Sigmoid colon (tissue), 7 donors: Measurements from ENCODE around the gene PPIP5K2. TPM values are rescaled to one million over a fixed set of nuclear protein-coding genes. Genes with fewer than 3 reads are reported as not detected.

Experiments
- DNase-seq: peaks from one replicate; pipeline ENCODE4 v3.0.0-alpha.2; 2019
- H3K27ac ChIP-seq, 4 donors: fragments of 200-600 bp; sonication (generic); one replicate each; pipeline ENCODE4 v1.5.1; 2016 to 2019; ENCODE audit warnings: mild to moderate bottlenecking in 1 of 4
- H3K27me3 ChIP-seq, 3 donors: fragments of 200-600 bp; sonication (generic); one replicate each; pipeline ENCODE4 v1.5.1; 2019; ENCODE audit warnings: mild to moderate bottlenecking in 1 of 3
- H3K36me3 ChIP-seq, 4 donors: fragments of 200-600 bp; sonication (generic); one replicate each; pipeline ENCODE4 v1.5.1; 2016 to 2019
- H3K4me1 ChIP-seq, 4 donors: fragments of 200-600 bp; sonication (generic); one replicate each; pipeline ENCODE4 v1.5.1; 2017 to 2019
- H3K4me3 ChIP-seq, 4 donors: fragments of 200-600 bp; sonication (generic); one replicate each; pipeline ENCODE4 v1.5.1; 2017 to 2019; ENCODE audit warnings: mild to moderate bottlenecking in 2 of 4, moderate library complexity in 1 of 4
- H3K9me3 ChIP-seq, 4 donors: fragments of 200-600 bp in 3 of 4; sonication (generic) in 3 of 4; one replicate each; pipeline versions ENCODE4 v1.5.1 to v1.6.1; 2013 to 2019
- EP300 ChIP-seq, 4 donors: sonication (generic); formaldehyde crosslinking; IDR thresholded peaks; one replicate each; pipeline ENCODE4 v1.6.1; 2017; ENCODE audit warnings: antibody characterized with exemption in 4 of 4
- POLR2A ChIP-seq, 2 donors: fragments of 450-650 bp; IDR thresholded peaks; one replicate each; pipeline ENCODE4 v1.6.1; 2016; ENCODE audit warnings: antibody characterized with exemption in 2 of 2, mild to moderate bottlenecking in 2 of 2, moderate library complexity in 2 of 2
- POLR2AphosphoS5 ChIP-seq, 4 donors: sonication (generic); formaldehyde crosslinking; IDR thresholded peaks; one replicate each; pipeline ENCODE4 v1.6.1; 2017; ENCODE audit warnings: antibody characterized with exemption in 4 of 4
- WGBS, 2 donors: extraction: QIAGEN DNeasy Blood & Tissue Kit; methylation state at CpG; one replicate each; pipeline ENCODE4 v1.1.7; 2013; 5-methylcytosine and 5-hydroxymethylcytosine counted together
- intact Hi-C: fragments of 100-400 bp; cut with DNase I; formaldehyde crosslinking; loops from one replicate; pipeline ENCODE4 v1.15.1; 2023
- polyA plus RNA-seq, 3 donors: library from polyadenylated mRNA; stranded (reverse); fragments of 200-250 nt; gene quantifications; one replicate each; pipeline ENCODE4 v1.2.3, GENCODE V29; 2013
- total RNA-seq, 4 donors: library from RNA; depleted of rRNA; stranded (reverse); fragments of >200 nt; gene quantifications; one replicate each; pipeline ENCODE4 v1.1.0, GENCODE V29; 2016
- TF ChIP-seq, protein P1 (sequence below), 4 experiments: fragments of 450-650 bp in 3 of 4; fragments of 200-600 bp in 1 of 4; IDR thresholded peaks; one replicate each; pipeline ENCODE4 v1.5.1; 2016 to 2019; ENCODE audit warnings: antibody characterized with exemption in 4 of 4, mild to moderate bottlenecking in 3 of 4, moderate library complexity in 2 of 4
- donor health status: healthy with polysubstance abuse.
- donor health status: Bipolar disorder and iron deficiency.
- donor health status: healthy.

PPIP5K2 gene
- total and polyA plus RNA-seq, 7 donors: 20.4 to 34.1 (median 22.8) TPM

DNA sequence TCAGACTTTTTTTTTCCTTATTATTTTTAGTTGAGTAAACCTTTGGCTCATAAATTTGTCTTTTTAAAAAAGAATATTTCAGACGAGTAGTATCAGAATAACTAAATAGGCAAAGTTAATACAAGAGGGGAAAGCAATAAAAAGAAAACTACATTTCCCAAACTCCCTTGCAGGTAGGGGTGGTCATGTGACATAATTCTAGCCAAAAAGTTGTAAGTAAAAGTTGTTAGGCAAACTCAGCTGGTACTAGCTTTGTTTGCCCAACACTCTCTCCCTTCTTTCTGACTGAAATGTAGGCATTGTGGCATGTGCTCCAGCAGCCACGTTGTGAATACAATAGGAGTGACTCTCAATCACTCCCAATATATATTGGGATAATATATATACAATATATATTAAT lies 21.1 kb upstream of the PPIP5K2 start:
- WGBS, 2 donors: 67 to 82% methylated on average over 2 of the region's 2 CpGs
- TF ChIP-seq POLR2AphosphoS5 (IDR thresholded peaks at IDR 0.05) (no peak), EP300 (IDR thresholded peaks at IDR 0.05) (no peak), POLR2A (IDR thresholded peaks at IDR 0.05) (no peak)
- TF ChIP-seq, protein P1, sequence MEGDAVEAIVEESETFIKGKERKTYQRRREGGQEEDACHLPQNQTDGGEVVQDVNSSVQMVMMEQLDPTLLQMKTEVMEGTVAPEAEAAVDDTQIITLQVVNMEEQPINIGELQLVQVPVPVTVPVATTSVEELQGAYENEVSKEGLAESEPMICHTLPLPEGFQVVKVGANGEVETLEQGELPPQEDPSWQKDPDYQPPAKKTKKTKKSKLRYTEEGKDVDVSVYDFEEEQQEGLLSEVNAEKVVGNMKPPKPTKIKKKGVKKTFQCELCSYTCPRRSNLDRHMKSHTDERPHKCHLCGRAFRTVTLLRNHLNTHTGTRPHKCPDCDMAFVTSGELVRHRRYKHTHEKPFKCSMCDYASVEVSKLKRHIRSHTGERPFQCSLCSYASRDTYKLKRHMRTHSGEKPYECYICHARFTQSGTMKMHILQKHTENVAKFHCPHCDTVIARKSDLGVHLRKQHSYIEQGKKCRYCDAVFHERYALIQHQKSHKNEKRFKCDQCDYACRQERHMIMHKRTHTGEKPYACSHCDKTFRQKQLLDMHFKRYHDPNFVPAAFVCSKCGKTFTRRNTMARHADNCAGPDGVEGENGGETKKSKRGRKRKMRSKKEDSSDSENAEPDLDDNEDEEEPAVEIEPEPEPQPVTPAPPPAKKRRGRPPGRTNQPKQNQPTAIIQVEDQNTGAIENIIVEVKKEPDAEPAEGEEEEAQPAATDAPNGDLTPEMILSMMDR (IDR thresholded peaks at IDR 0.05): no peak
- H3K4me1 ChIP-seq: no peaks in the 10 kb centered on the region
- H3K27me3 ChIP-seq: no peaks in the 10 kb centered on the region
- DNase-seq: no peak
- H3K9me3 ChIP-seq: no peaks in the 10 kb centered on the region
- H3K36me3 ChIP-seq: peaks cover 0 to 63% (median 10%) of the 10 kb centered on the region in 4 donors
- no peak overlapping the region for H3K27ac ChIP-seq
- H3K4me3 ChIP-seq: no peak overlapping the region
- intact Hi-C loops: no loop called here

- 94 to 96% methylated on average over 6 of the region's 6 CpGs for WGBS, 2 donors
- intact Hi-C loops: no loop called here
- Histone ChIP-seq H3K4me1 (no peaks in the 10 kb centered on the region), H3K4me3 (no peak overlapping the region), H3K27ac (no peak overlapping the region), H3K27me3 (no peaks in the 10 kb centered on the region), H3K36me3 (peaks cover 0 to 57% (median 6%) of the 10 kb centered on the region in 4 donors), H3K9me3 (no peaks in the 10 kb centered on the region)
- TF ChIP-seq, protein P1 (IDR thresholded peaks at IDR 0.05): no peak
- no peak for TF ChIP-seq POLR2A (IDR thresholded peaks at IDR 0.05)
- TF ChIP-seq POLR2AphosphoS5 (IDR thresholded peaks at IDR 0.05): no peak
- TF ChIP-seq EP300 (IDR thresholded peaks at IDR 0.05): no peak
- DNase-seq: no peak
These were observed 18.9 kb upstream of the PPIP5K2 start for GRCh38 chr5:103101079-103101750.

DNA sequence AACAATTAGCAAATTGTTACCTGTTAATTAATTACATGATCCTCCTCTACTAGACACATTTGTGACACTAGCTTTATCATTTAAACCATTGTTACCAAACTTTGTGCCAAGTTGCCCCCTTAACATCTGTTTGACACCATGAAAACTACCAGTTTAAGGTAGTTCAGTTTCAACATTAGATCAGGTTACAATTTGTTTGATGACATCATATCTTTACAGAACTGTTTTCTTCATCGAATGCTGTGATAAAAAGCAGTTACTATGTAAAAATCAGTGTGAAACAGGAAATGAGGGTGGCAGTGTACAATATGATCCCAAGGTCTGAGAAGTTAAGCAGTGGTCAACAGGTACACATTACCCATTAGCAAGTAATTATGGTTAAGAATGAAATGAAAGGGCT lies 17.9 kb upstream of the PPIP5K2 start:
- Histone ChIP-seq H3K27me3 (no peaks in the 10 kb centered on the region), H3K9me3 (no peaks in the 10 kb centered on the region), H3K36me3 (peaks cover 0 to 54% (median 5%) of the 10 kb centered on the region in 4 donors), H3K4me3 (no peak overlapping the region), H3K4me1 (no peaks in the 10 kb centered on the region), H3K27ac (no peak overlapping the region)
- intact Hi-C loops: no loop called here
- TF ChIP-seq, protein P1 (IDR thresholded peaks at IDR 0.05): no peak
- TF ChIP-seq POLR2AphosphoS5 (IDR thresholded peaks at IDR 0.05): no peak
- no peak for TF ChIP-seq POLR2A (IDR thresholded peaks at IDR 0.05)
- no peak for TF ChIP-seq EP300 (IDR thresholded peaks at IDR 0.05)
- DNase-seq: no peak
- WGBS, 2 donors: 73 to 85% methylated on average over 1 of the region's 1 CpG

GRCh38 chr5:103108086-103108485 lies 12.0 kb upstream of the PPIP5K2 start:
- 57 to 92% methylated on average over 2 of the region's 2 CpGs for WGBS, 2 donors

More at GRCh38 chr5:103108086-103108485, 12.0 kb upstream of the PPIP5K2 start:
- TF ChIP-seq, protein P1 (IDR thresholded peaks at IDR 0.05): no peak
- TF ChIP-seq EP300 (IDR thresholded peaks at IDR 0.05) (no peak), POLR2AphosphoS5 (IDR thresholded peaks at IDR 0.05) (no peak), POLR2A (IDR thresholded peaks at IDR 0.05) (no peak)
- Histone ChIP-seq H3K36me3 (peaks cover 0 to 35% (median under 1%) of the 10 kb centered on the region in 4 donors), H3K4me1 (no peaks in the 10 kb centered on the region), H3K9me3 (no peaks in the 10 kb centered on the region), H3K27ac (no peak overlapping the region), H3K4me3 (no peak overlapping the region), H3K27me3 (no peaks in the 10 kb centered on the region)
- intact Hi-C loops: no loop called here
- DNase-seq: no peak
